Left ventricle myocardium superior (tissue), 1 donor: ENCODE measurements around the gene CRIP3. TPM values are rescaled to one million over a fixed set of nuclear protein-coding genes. Genes with fewer than 3 reads are reported as not detected.

Source experiments
- ATAC-seq: fragments of 200-7000 bp; cut with Tn5 transposase; one replicate; pipeline ENCODE4 v1.9.1; 2020; ENCODE audit warnings: mild to moderate bottlenecking, moderate library complexity
- DNase-seq: peaks from one replicate; pipeline ENCODE4 v3.0.0-alpha.2; 2020
- intact Hi-C: fragments of 100-400 bp; cut with micrococcal nuclease; formaldehyde crosslinking; loops from one replicate; pipeline ENCODE4 v1.11.0; 2022
- total RNA-seq: library from RNA; stranded (reverse); fragmentation: NEBNext Ultra II Directional; extraction: Animal tissue kit (Norgen Biotek cat#: 25700); gene quantifications from one replicate; pipeline ENCODE4 v1.2.1, GENCODE V29; 2021
- donor health status: DM: no; HTN: yes; CAD: no; lungs with severe emphysema.

Gene CRIP3
- total RNA-seq, 1 donor from 2014 or later: 6.6 TPM

DNA sequence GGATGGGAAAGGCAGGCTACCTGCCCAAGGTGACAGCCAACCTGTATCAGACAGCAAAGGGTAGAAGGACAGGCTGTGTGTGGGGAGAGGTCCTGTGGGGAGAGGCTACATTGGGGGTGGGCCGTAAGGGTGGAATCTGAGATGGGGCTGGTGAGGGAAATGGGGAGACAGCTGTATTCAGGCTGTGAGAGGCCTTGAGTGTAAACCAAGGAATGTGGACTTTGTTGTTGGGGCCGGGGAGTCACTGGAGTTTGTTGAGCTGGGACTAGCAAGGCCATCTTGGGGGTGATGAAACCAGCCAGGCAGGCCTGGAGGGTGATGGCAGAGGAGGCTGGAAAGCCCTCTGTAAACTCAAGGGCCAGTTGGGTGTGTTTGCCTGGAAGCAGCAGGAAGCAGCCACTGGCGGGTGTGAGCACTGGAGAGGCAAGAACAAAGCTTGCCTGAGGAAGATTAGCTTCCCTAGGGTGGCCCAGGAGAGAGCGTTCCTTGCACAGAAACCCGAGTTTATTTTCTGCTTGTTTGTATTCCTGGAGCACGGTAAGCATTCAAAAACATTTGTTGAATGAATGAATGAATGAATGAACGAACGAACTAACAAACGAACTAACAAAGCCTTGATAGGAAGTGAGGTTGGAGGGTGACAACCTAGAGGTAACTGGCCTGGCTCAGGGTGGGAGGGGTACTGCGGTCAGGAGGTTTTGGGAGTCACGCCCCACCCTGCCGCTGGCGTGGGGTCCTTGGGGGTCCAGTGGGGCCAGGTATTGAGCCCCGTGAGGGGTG is 46.4 kb downstream of the CRIP3 start:
- DNase-seq: no peak
- ATAC-seq: no peak
- intact Hi-C loops: loop anchor here (5.0 kb wide), 1 partner anchor 75 kb away; no protein-coding TSS in a partner anchor

DNA sequence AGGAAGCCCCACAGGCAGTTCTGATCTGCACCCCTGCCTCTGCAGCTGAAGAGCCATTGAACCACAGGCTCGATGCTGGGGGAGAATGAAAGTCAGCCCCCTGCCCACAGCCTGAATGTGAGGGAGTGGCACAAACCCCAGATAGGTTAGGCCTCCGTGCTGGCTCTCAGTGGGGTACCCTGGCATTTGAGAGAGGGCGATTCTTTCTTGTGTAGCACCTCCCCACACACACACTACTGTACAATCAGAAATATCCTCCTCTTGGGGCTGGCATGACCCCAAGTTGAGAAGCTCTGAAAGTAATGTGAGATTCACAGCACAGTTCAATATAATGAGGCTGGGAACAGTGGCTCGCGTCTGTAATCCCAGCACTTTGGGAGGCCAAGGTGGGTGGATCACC is 47.4 kb downstream of the CRIP3 start:
- DNase-seq (no peak), ATAC-seq (no peak)
- intact Hi-C loops: loop anchor here (5.0 kb wide), 1 partner anchor 76 kb away; no protein-coding TSS in a partner anchor

- intact Hi-C loops: loop anchor here (5.0 kb wide), 1 partner anchor 77 kb away; no protein-coding TSS in a partner anchor
- DNase-seq: no peak
- ATAC-seq: no peak
Observed at GRCh38 chr6:43260791-43261190, 47.8 kb downstream of the CRIP3 start.

- no peak for DNase-seq
- ATAC-seq: no peak
- intact Hi-C loops: no loop called here
Observed at GRCh38 chr6:43258807-43259686, 49.6 kb downstream of the CRIP3 start.

DNA sequence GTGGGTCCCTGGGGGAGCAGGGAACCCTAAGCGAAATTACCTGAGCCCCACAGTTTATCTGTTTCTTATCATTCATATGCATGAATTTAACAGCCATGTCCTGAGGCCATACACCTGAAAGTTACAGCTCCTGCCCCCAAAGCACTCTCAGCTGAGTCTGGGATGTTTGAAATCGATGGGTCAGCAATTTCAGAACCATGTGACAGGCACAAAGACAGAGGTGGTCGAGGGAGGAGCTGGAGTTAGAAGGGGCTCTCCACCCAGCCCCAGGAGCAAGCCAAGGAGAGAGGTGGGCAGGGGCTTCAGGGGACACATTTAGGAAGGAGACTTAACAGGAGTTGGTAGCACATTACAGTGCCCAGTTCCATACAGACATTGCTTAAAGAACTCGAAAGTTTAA is 50.4 kb downstream of the CRIP3 start:
- ATAC-seq (no peak), DNase-seq (no peak)
- intact Hi-C loops: no loop called here

DNA sequence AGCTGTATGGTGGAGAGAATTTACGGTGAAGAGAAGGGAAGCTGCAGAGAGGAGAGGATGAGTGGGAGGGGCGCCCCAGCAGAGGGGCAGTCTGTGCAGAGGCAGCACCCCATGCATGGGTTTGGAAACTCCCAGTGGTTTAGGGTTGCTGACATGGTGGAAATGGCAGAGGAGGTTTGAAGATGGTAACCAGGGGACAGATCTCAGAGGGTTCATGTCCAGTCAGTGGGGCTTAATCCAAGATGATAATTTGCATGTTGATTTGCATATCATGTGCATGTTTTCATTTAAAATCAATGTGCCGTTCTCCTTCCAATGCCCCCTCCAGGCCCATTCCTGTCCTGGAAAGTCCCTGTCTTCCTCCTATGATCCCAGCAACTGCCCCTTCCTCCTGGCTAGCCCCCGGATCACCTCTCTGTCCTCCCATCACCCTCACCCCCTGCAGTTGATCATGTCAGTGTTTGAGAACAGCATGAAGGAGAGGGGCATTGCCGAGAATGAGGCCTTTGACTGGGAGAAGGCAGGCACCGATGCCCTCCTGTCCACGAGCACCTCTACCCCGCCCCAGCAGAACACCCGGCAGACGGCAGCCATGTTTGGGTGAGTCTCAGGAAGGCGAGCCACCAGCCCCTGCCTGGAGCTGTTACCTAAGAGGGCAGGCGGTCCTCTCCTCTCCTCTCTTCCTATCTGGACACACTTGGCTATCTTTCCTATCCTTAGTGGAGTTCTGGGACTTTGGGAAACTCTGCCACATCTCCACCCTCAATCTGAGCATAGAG is 51.1 kb downstream of the CRIP3 start:
- intact Hi-C loops: no loop called here
- DNase-seq (no peak), ATAC-seq (no peak)

GRCh38 chr6:43256670-43257366 is 51.8 kb downstream of the CRIP3 start:
- no peak for DNase-seq
- ATAC-seq: no peak
- intact Hi-C loops: no loop called here

Other genes with a start within 250 kb of the CRIP3 start
- 116 TPM for gene MRPL2, start 249.4 kb downstream of the CRIP3 start, total RNA-seq
- gene KLC4, start 249.2 kb downstream of the CRIP3 start, total RNA-seq: 35.9 TPM
- gene PTK7, start 232.5 kb downstream of the CRIP3 start, total RNA-seq: 2.1 TPM
- 78.7 TPM for gene SRF, start 137.6 kb downstream of the CRIP3 start, total RNA-seq
- 10.9 TPM for gene CUL9, start 126.6 kb downstream of the CRIP3 start, total RNA-seq
- 31.2 TPM for gene DNPH1, start 79.3 kb downstream of the CRIP3 start, total RNA-seq
- gene TTBK1, start 65.3 kb downstream of the CRIP3 start, total RNA-seq: 0.15 TPM
- gene SLC22A7, start 10.6 kb downstream of the CRIP3 start, total RNA-seq: not detected
- 12.4 TPM for gene ZNF318, start 60.8 kb upstream of the CRIP3 start, total RNA-seq
- gene ABCC10, start 118.7 kb upstream of the CRIP3 start, total RNA-seq: 11.5 TPM
- 1.2 TPM for gene DLK2, start 146.7 kb upstream of the CRIP3 start, total RNA-seq
- 23.2 TPM for gene TJAP1, start 168.7 kb upstream of the CRIP3 start, total RNA-seq
- gene LRRC73, start 201.5 kb upstream of the CRIP3 start, total RNA-seq: 1.0 TPM
- 63.0 TPM for gene YIPF3, start 208.1 kb upstream of the CRIP3 start, total RNA-seq
- 16.9 TPM for gene POLR1C, start 208.3 kb upstream of the CRIP3 start, total RNA-seq